ENCODE measurements around the gene GLTP. TPM values are rescaled to one million over a fixed set of nuclear protein-coding genes. Genes with fewer than 3 reads are reported as not detected.

GLTP gene
- total RNA-seq, 1 experiment from 2014 or later = 78.2 TPM

- no peak overlapping the region for H3K4me2 ChIP-seq (ENCODE audit: low read length)
- no peaks in the 10 kb centered on the region for H3K4me1 ChIP-seq (ENCODE audit: insufficient read depth, low read length)
- H3K9ac ChIP-seq (ENCODE audit: low read length) = no peak overlapping the region
- peak; percentile 86 for DNase-seq
- POLR2A ChIA-PET (ENCODE audit: unreplicated experiment) = no interaction called here
- H4K20me1 ChIP-seq (ENCODE audit: low read length) = no peaks in the 10 kb centered on the region
- CTCF ChIA-PET = interaction anchor here (0.7 to 1.2 kb wide), 3 partner anchors 40 to 66 kb away, joined by 5 to 12 read pairs (median 6); no protein-coding TSS in a partner anchor
- H3K4me3 ChIP-seq (ENCODE audit: low read length) = no peak overlapping the region
- no peaks in the 10 kb centered on the region for H3K9me3 ChIP-seq (ENCODE audit: low read length)
- BruUV-seq (replicated peaks) = no TSS peak
- no peaks in the 10 kb centered on the region for H3K27me3 ChIP-seq (ENCODE audit: low read length)
- H3K36me3 ChIP-seq (ENCODE audit: low read depth, low read length) = no peaks in the 10 kb centered on the region
- intact Hi-C loops (cut with micrococcal nuclease) = loop anchor here (1.0 kb wide), 2 partner anchors 40 to 75 kb away; partner anchors contain the start of gene GLTP
- no peaks in the 10 kb centered on the region for H3K79me2 ChIP-seq (ENCODE audit: low read length)
- H3F3A ChIP-seq (ENCODE audit: low read length, unreplicated experiment) = no peaks in the 10 kb centered on the region
- peak; percentile 95 for ATAC-seq
- no peaks in the 10 kb centered on the region for H3K9me2 ChIP-seq (replicated peaks; ENCODE audit: low read length)
- no peak overlapping the region for H3K27ac ChIP-seq (ENCODE audit: low read length)
- TF ChIP-seq EZH2 (IDR thresholded peaks at IDR 0.05; ENCODE audit: low read length, unreplicated experiment) = no peak
- TF ChIP-seq CTCF (conservative IDR thresholded peaks at IDR 0.05; ENCODE audit: low read depth, low read length) = peak; percentile 99
- no peak overlapping the region for H2AFZ ChIP-seq (ENCODE audit: low read length)
Observed at GRCh38 chr12:109804820-109805761, 75.2 kb downstream of the GLTP start.

- BruUV-seq (replicated peaks) = no TSS peak
Observed at GRCh38 chr12:109803678-109804077, 76.7 kb downstream of the GLTP start.

More at GRCh38 chr12:109803678-109804077, 76.7 kb downstream of the GLTP start:
- intact Hi-C loops (cut with micrococcal nuclease) = no loop called here
- Histone ChIP-seq H3K4me2 (ENCODE audit: low read length) (no peak overlapping the region), H2AFZ (ENCODE audit: low read length) (no peak overlapping the region), H4K20me1 (ENCODE audit: low read length) (no peaks in the 10 kb centered on the region), H3K27ac (ENCODE audit: low read length) (no peak overlapping the region), H3K9me2 (replicated peaks; ENCODE audit: low read length) (no peaks in the 10 kb centered on the region), H3F3A (ENCODE audit: low read length, unreplicated experiment) (no peaks in the 10 kb centered on the region), H3K4me1 (ENCODE audit: insufficient read depth, low read length) (no peaks in the 10 kb centered on the region), H3K9me3 (ENCODE audit: low read length) (no peaks in the 10 kb centered on the region), H3K36me3 (ENCODE audit: low read depth, low read length) (no peaks in the 10 kb centered on the region), H3K27me3 (ENCODE audit: low read length) (no peaks in the 10 kb centered on the region), H3K4me3 (ENCODE audit: low read length) (no peak overlapping the region), H3K79me2 (ENCODE audit: low read length) (no peaks in the 10 kb centered on the region), H3K9ac (ENCODE audit: low read length) (no peak overlapping the region)
- TF ChIP-seq CTCF (conservative IDR thresholded peaks at IDR 0.05; ENCODE audit: low read depth, low read length) = no peak
- no peak for TF ChIP-seq EZH2phosphoT487 (IDR thresholded peaks at IDR 0.05; ENCODE audit: borderline replicate concordance, low read length)
- no peak for TF ChIP-seq EZH2 (IDR thresholded peaks at IDR 0.05; ENCODE audit: low read length, unreplicated experiment)
- ChIA-PET CTCF (interaction anchor here (1.2 kb wide), 1 partner anchor 42 kb away, joined by 6 read pairs; no protein-coding TSS in a partner anchor), POLR2A (ENCODE audit: unreplicated experiment) (interaction anchor here (0.6 kb wide), 1 partner anchor 11 kb away, joined by 4 read pairs; no protein-coding TSS in a partner anchor)
- DNase-seq = no peak
- ATAC-seq = no peak

Data from PC-3 (cell line).